Stimulated activated naive CD8-positive, alpha-beta T cell treated with anti-CD3 and anti-CD28 coated beads, Interleukin-15, amount 100 ng/mL, for 72 hours (primary cell): ENCODE results near the gene C9orf72.
"Not testable (repeated sequence)": the region's sequence is repeated elsewhere in the genome, so short reads cannot be mapped to it uniquely, and the experiment has no call there.

Experiments
- ATAC-seq: fragments of 150-1000 bp; cut with Tn5 transposase; 2 replicates; pipeline ENCODE4 v1.10.0; 2021; ENCODE audit warnings: mild to moderate bottlenecking, moderate library complexity
- DNase-seq, 2 donors: peaks; one replicate each; pipeline ENCODE4 v3.0.0; 2021 to 2022
- H3K27ac Mint-ChIP-seq, 2 donors: one replicate each; pipeline ENCODE4 v1.8.0; 2022; ENCODE audit warnings: mild to moderate bottlenecking in 2 of 2, mixed read lengths in 2 of 2, moderate library complexity in 2 of 2
- H3K27me3 Mint-ChIP-seq: one replicate; pipeline ENCODE4 v1.8.0; 2022; ENCODE audit warnings: mixed read lengths
- H3K4me1 Mint-ChIP-seq: one replicate; pipeline ENCODE4 v1.8.0; 2022; ENCODE audit warnings: mild to moderate bottlenecking, mixed read lengths
- H3K4me3 Mint-ChIP-seq, 2 donors: one replicate each; pipeline ENCODE4 v1.8.0; 2022; ENCODE audit warnings: mild to moderate bottlenecking in 2 of 2, mixed read lengths in 2 of 2, moderate library complexity in 1 of 2
- H3K9me3 Mint-ChIP-seq, 2 donors: one replicate each; pipeline ENCODE4 v1.8.0; 2022; ENCODE audit warnings: mixed read lengths in 2 of 2

The C9orf72 gene

DNA sequence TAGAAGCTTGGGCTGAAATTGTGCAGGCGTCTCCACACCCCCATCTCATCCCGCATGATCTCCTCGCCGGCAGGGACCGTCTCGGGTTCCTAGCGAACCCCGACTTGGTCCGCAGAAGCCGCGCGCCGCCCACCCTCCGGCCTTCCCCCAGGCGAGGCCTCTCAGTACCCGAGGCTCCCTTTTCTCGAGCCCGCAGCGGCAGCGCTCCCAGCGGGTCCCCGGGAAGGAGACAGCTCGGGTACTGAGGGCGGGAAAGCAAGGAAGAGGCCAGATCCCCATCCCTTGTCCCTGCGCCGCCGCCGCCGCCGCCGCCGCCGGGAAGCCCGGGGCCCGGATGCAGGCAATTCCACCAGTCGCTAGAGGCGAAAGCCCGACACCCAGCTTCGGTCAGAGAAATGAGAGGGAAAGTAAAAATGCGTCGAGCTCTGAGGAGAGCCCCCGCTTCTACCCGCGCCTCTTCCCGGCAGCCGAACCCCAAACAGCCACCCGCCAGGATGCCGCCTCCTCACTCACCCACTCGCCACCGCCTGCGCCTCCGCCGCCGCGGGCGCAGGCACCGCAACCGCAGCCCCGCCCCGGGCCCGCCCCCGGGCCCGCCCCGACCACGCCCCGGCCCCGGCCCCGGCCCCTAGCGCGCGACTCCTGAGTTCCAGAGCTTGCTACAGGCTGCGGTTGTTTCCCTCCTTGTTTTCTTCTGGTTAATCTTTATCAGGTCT lies at the start of gene C9orf72:
TSS of gene C9orf72 (minus strand) at position 564 of the 716 bp plus-strand sequence. CDS start 6,361 bp downstream, outside the sequence.
- Mint-ChIP-seq H3K4me1 (peaks cover 26% of the 10 kb centered on the region), H3K9me3 (peaks cover 3 to 10% of the 10 kb centered on the region in 2 donors), H3K27ac (peak within 1 kb of the TSS; percentile 100), H3K4me3 (peak within 1 kb of the TSS; percentile 89 to 95), H3K27me3 (no peaks in the 10 kb centered on the region)
- DNase-seq (peak; percentile 86 to 92), ATAC-seq (peak; percentile 81)

DNA sequence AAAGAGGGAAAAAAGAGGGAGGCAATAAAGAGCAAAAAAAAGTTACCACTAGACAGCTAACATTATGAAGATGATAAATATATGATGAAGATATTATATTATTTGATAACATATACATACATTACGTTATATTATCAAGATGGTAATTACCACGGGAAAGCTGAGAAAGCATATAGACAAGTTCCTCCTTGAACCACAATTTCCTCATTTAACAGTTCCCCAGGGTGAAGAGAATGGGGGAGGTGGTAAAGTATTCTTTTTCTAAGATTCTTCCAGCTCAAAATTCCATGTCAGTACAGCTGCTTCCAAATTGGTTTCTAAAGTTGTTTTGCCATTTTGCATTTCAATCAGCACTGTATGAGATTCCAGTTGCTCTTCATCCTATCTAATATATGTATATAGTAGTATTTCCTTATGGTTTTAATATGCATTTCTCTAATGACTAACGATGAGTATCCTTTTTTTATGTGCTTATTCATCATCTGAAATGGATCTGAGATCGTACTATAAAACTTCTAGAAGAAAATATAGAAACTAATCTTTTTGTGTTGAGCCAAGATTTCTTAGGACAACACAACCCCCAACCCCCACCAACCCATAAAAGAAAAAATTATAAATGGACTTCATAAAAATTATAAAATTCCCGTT lies 49.5 kb upstream of the C9orf72 start:
- DNase-seq (no peak), ATAC-seq (no peak)
- H3K27ac Mint-ChIP-seq: no peak overlapping the region
- no peaks in the 10 kb centered on the region for H3K9me3 Mint-ChIP-seq
- H3K27me3 Mint-ChIP-seq: no peaks in the 10 kb centered on the region
- H3K4me3 Mint-ChIP-seq: no peak overlapping the region
- no peaks in the 10 kb centered on the region for H3K4me1 Mint-ChIP-seq

GRCh38 chr9:27619743-27620142 lies 46.5 kb upstream of the C9orf72 start:
- no peaks in the 10 kb centered on the region for H3K4me1 Mint-ChIP-seq
- no peaks in the 10 kb centered on the region for H3K9me3 Mint-ChIP-seq
- ATAC-seq (no peak), DNase-seq (no peak)
- H3K4me3 Mint-ChIP-seq: no peak overlapping the region
- no peak overlapping the region for H3K27ac Mint-ChIP-seq
- no peaks in the 10 kb centered on the region for H3K27me3 Mint-ChIP-seq

DNA sequence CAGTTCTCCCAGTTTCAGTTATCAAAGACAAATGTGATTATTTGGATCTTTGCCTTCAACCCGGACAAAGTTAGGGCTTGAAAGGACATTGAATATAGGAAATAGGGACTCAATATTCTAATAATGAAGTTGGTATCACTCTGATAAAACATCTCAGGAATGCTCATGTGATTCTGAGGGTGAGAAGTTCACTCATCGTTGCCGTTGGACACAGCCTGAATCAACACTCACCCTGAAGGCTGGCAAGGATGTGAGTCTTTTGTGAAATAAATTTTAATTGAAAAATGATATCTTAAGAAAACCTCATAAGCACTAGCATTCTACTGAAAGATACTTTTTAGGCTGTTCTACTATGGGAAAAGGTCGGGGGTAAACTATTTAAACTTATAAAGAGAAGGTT lies 44.8 kb upstream of the C9orf72 start:
- DNase-seq (no peak), ATAC-seq (no peak)
- Mint-ChIP-seq H3K27ac (no peak overlapping the region), H3K9me3 (no peaks in the 10 kb centered on the region), H3K4me3 (no peak overlapping the region), H3K27me3 (peaks cover 11% of the 10 kb centered on the region), H3K4me1 (no peaks in the 10 kb centered on the region)

GRCh38 chr9:27614551-27614950 lies 41.3 kb upstream of the C9orf72 start:
- no peak overlapping the region for H3K4me3 Mint-ChIP-seq
- ATAC-seq (no peak), DNase-seq (no peak)
- H3K27ac Mint-ChIP-seq: no peak overlapping the region
- no peaks in the 10 kb centered on the region for H3K9me3 Mint-ChIP-seq
- H3K27me3 Mint-ChIP-seq: peaks cover 27% of the 10 kb centered on the region
- no peaks in the 10 kb centered on the region for H3K4me1 Mint-ChIP-seq

GRCh38 chr9:27612036-27612435 lies 38.8 kb upstream of the C9orf72 start:
- Mint-ChIP-seq H3K27me3 (peaks cover 27% of the 10 kb centered on the region), H3K27ac (peak overlapping the region in 1 of 2 donors; percentile 18)
- not testable (repeated sequence) for DNase-seq, ATAC-seq, H3K9me3 Mint-ChIP-seq, H3K4me1 Mint-ChIP-seq, H3K4me3 Mint-ChIP-seq

GRCh38 chr9:27610622-27611021 lies 37.3 kb upstream of the C9orf72 start:
- no peak overlapping the region for H3K27ac Mint-ChIP-seq
- H3K27me3 Mint-ChIP-seq: peaks cover 27% of the 10 kb centered on the region
- ATAC-seq (no peak), DNase-seq (no peak)
- no peak overlapping the region for H3K4me3 Mint-ChIP-seq
- H3K9me3 Mint-ChIP-seq: no peaks in the 10 kb centered on the region
- no peaks in the 10 kb centered on the region for H3K4me1 Mint-ChIP-seq

DNA sequence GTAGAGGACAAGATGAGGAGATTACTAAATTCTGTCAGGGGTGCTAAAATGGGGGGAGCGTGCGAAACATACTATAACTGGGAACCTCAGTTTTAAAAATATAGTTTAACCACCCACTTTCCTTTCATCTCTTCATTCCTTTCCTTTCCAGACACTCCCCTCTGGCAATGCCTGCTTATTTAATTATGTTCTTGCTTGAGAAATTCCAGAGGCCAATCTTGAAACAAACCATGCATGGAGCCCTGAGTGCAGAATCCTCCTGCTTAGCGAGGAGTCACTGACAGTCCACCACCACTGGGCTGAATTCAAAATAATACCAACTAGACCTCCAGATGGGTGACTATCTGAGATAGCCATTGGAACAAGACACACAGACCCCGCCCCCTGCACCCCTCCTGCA lies 29.7 kb upstream of the C9orf72 start:
- Mint-ChIP-seq H3K4me3 (no peak overlapping the region), H3K9me3 (no peaks in the 10 kb centered on the region), H3K27me3 (no peaks in the 10 kb centered on the region), H3K27ac (no peak overlapping the region), H3K4me1 (no peaks in the 10 kb centered on the region)
- DNase-seq (no peak), ATAC-seq (no peak)

GRCh38 chr9:27602142-27602861 lies 29.0 kb upstream of the C9orf72 start:
- DNase-seq: no peak
- Mint-ChIP-seq H3K9me3 (no peaks in the 10 kb centered on the region), H3K4me1 (no peaks in the 10 kb centered on the region), H3K27ac (no peak overlapping the region), H3K4me3 (no peak overlapping the region), H3K27me3 (no peaks in the 10 kb centered on the region)
- ATAC-seq: no peak

DNA sequence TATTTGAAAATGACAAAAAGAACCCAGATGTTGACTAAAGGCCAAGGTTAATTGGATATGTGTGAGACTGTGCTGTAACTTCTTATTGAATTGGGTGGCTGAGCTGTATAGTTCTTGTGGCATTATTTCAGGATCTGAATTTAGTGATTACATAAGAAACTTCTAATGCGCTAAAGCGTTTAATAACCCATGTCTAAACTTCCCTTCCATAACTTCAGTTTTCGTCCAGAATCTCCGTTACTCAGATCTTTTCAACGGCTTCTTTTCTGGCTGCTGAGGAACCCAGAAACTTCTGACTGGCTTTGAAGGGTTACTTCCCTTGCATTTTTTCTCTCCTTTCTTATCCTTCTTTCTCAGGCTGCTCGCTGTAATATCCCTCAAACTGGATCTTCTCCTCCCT lies 28.1 kb upstream of the C9orf72 start:
- DNase-seq: no peak
- Mint-ChIP-seq H3K27me3 (no peaks in the 10 kb centered on the region), H3K4me3 (no peak overlapping the region), H3K27ac (no peak overlapping the region), H3K9me3 (no peaks in the 10 kb centered on the region), H3K4me1 (no peaks in the 10 kb centered on the region)
- ATAC-seq: no peak

- no peak for ATAC-seq
Measured at GRCh38 chr9:27600256-27600655, 27.0 kb upstream of the C9orf72 start.

GRCh38 chr9:27599870-27600238 lies 26.6 kb upstream of the C9orf72 start:
- no peaks in the 10 kb centered on the region for H3K9me3 Mint-ChIP-seq
- peak overlapping the region in 1 of 2 donors; percentile 15 for H3K27ac Mint-ChIP-seq
- no peak for DNase-seq
- no peak for ATAC-seq
- H3K27me3 Mint-ChIP-seq: no peaks in the 10 kb centered on the region
- no peak overlapping the region for H3K4me3 Mint-ChIP-seq
- no peaks in the 10 kb centered on the region for H3K4me1 Mint-ChIP-seq

More at GRCh38 chr9:27600256-27600655, 27.0 kb upstream of the C9orf72 start:
- Mint-ChIP-seq H3K4me1 (no peaks in the 10 kb centered on the region), H3K4me3 (no peak overlapping the region), H3K27me3 (no peaks in the 10 kb centered on the region), H3K9me3 (no peaks in the 10 kb centered on the region), H3K27ac (peak overlapping the region in 1 of 2 donors; percentile 15)
- no peak for DNase-seq

DNA sequence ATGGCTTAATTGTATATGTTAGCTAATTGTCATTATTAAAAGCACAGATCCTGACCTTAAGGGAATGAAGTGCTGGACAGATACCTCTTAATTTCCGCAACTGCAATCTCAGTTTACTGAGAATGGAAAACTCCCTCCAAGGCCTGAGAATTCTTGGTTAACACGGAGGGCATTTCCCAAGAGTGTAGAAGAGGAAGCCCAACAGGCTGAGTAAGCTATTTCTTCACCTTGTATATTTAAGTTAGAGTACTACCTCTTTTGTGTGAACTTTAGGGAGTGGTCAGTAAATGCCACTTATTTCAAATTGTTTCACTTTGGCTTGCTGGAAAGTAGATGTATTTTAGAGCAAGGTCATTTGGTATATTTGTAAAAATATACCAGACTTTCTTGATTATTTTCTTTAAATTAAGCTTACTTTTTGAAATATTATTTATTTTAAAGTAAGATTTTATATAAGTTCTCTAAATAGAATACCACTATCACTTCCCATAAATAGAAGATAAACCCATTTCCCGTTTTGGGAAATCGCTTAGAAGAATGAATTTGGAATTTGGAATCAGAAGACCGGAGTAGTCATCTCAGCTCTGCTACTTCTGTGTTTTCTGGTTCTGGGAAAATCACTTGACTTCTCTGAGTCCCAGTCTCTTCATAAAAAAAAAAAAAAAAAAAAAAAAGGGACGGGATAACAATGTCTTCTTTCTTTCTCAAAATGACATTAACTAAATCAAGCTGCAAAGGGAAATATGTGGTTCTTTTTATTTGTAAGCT lies 26.0 kb upstream of the C9orf72 start:
- H3K4me1 Mint-ChIP-seq: no peaks in the 10 kb centered on the region
- H3K27ac Mint-ChIP-seq: no peak overlapping the region
- no peak for ATAC-seq
- H3K4me3 Mint-ChIP-seq: no peak overlapping the region
- no peaks in the 10 kb centered on the region for H3K9me3 Mint-ChIP-seq
- H3K27me3 Mint-ChIP-seq: no peaks in the 10 kb centered on the region
- DNase-seq: no peak

GRCh38 chr9:27595733-27596132 lies 22.5 kb upstream of the C9orf72 start:
- DNase-seq (no peak), ATAC-seq (no peak)
- Mint-ChIP-seq H3K27ac (no peak overlapping the region), H3K4me3 (no peak overlapping the region), H3K9me3 (peaks cover 0 to 5% of the 10 kb centered on the region in 2 donors), H3K4me1 (no peaks in the 10 kb centered on the region), H3K27me3 (peaks cover 8% of the 10 kb centered on the region)

DNA sequence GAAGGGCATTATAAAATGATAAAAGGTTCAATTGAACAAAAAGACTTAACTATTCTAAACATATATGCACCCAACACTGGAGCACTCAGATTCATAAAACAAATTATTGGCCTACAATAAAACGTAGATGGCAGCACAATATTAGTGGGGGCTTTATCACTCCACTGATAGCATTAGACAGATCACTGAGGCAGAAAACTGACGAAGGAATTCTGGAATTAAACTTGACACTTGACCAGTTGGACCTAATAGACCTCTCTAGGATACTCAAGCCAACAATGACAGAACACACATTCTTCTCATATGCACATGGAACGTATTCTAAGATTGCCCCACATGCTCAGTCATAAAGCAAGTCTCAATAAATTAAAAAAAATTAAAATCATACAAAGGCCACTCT lies 18.4 kb upstream of the C9orf72 start:
- H3K4me1 Mint-ChIP-seq: no peaks in the 10 kb centered on the region
- ATAC-seq (no peak), DNase-seq (no peak)

More for the DNA sequence above, 18.4 kb upstream of the C9orf72 start:
- H3K9me3 Mint-ChIP-seq: peaks cover 0 to 5% of the 10 kb centered on the region in 2 donors
- peaks cover 45% of the 10 kb centered on the region for H3K27me3 Mint-ChIP-seq
- no peak overlapping the region for H3K27ac Mint-ChIP-seq
- no peak overlapping the region for H3K4me3 Mint-ChIP-seq
